Mucosa of descending colon (tissue), 3 donors: Measurements from ENCODE around the gene VIPR2. TPM values are rescaled to one million over a fixed set of nuclear protein-coding genes. Genes with fewer than 3 reads are reported as not detected.
A peak's percentile ranks its signal among the peaks of the same experiment; 100 is the strongest.
"Not testable (repeated sequence)": the region's sequence is repeated elsewhere in the genome, so short reads cannot be mapped to it uniquely, and the experiment has no call there.

ENCODE experiments used
- ATAC-seq: fragments of 200-7000 bp; cut with Tn5 transposase; one replicate; pipeline ENCODE4 v1.9.1; 2020; ENCODE audit warnings: mild to moderate bottlenecking, moderate library complexity
- DNase-seq, 3 donors: peaks; one replicate each; pipeline ENCODE4 v3.0.0-alpha.2; 2020
- H3K36me3 ChIP-seq: fragments of 200-600 bp; one replicate; pipeline ENCODE4 v1.8.0; 2021; ENCODE audit warnings: low read depth, mild to moderate bottlenecking
- H3K4me1 ChIP-seq: fragments of 200-600 bp; one replicate; pipeline ENCODE4 v1.8.0; 2021; ENCODE audit warnings: low read depth, mild to moderate bottlenecking
- H3K4me3 ChIP-seq: fragments of 200-600 bp; one replicate; pipeline ENCODE4 v1.8.0; 2021; ENCODE audit warnings: mild to moderate bottlenecking
- H3K9me3 ChIP-seq: fragments of 200-600 bp; one replicate; pipeline ENCODE4 v1.8.0; 2021; ENCODE audit warnings: mild to moderate bottlenecking
- CTCF ChIP-seq: fragments of 200-600 bp; IDR thresholded peaks from one replicate; pipeline ENCODE4 v1.8.0; 2022; ENCODE audit warnings: antibody characterized with exemption, mild to moderate bottlenecking
- intact Hi-C, 2 donors: fragments of 100-400 bp; cut with DNase I in 1 of 2; cut with micrococcal nuclease in 1 of 2; formaldehyde crosslinking; loops; one replicate each; pipeline versions ENCODE4 v1.11.0 to v1.11.1; 2022; cut with DNase I, micrococcal nuclease
- total RNA-seq, 3 donors: library from RNA; stranded (reverse); fragmentation: NEBNext Ultra II Directional in 2 of 3; extraction: Animal tissue kit (Norgen Biotek cat#: 25700) in 2 of 3; gene quantifications; one replicate each; pipeline versions ENCODE4 v1.2.1 to v1.2.4, GENCODE V29; 2021 to 2023
- donor health status: DM: no; HTN: no; CAD: no; lungs with moderate emphysema.
- donor health status: DM: no; HTN: no; CAD: no.
- donor health status: DM: no; HTN: yes; CAD: no.

VIPR2 gene
- total RNA-seq, 3 donors from 2014 or later, result 0.58 to 19.8 (median 2.4) TPM

- DNase-seq, result peak in 1 of 3 donors; percentile 25
- Histone ChIP-seq H3K36me3 (no peaks in the 10 kb centered on the region), H3K4me1 (peaks cover 9% of the 10 kb centered on the region), H3K4me3 (no peak overlapping the region), H3K9me3 (no peaks in the 10 kb centered on the region)
- intact Hi-C loops, result no loop called here
- TF ChIP-seq CTCF, result no peak
- ATAC-seq, result no peak
Observed at GRCh38 chr7:159009951-159010350, 134.7 kb downstream of the VIPR2 start.

GRCh38 chr7:159008417-159008816 is 136.2 kb downstream of the VIPR2 start:
- Histone ChIP-seq H3K9me3 (no peaks in the 10 kb centered on the region), H3K4me1 (peaks cover 9% of the 10 kb centered on the region), H3K36me3 (no peaks in the 10 kb centered on the region), H3K4me3 (no peak overlapping the region)
- intact Hi-C loops, result no loop called here
- no peak for ATAC-seq
- TF ChIP-seq CTCF, result no peak
- DNase-seq, result no peak

- intact Hi-C loops, result no loop called here
- H3K4me3 ChIP-seq, result no peak overlapping the region
- no peak for DNase-seq
- H3K4me1 ChIP-seq, result peaks cover 8% of the 10 kb centered on the region
- H3K9me3 ChIP-seq, result no peaks in the 10 kb centered on the region
- ATAC-seq, result no peak
- no peak for TF ChIP-seq CTCF
- no peaks in the 10 kb centered on the region for H3K36me3 ChIP-seq
Observed at GRCh38 chr7:159007996-159008389, 136.7 kb downstream of the VIPR2 start.

- DNase-seq (no peak), ATAC-seq (no peak)
- Histone ChIP-seq H3K9me3 (no peaks in the 10 kb centered on the region), H3K36me3 (no peaks in the 10 kb centered on the region), H3K4me1 (peaks cover 3% of the 10 kb centered on the region), H3K4me3 (no peak overlapping the region)
- intact Hi-C loops, result no loop called here
- no peak for TF ChIP-seq CTCF
Observed at GRCh38 chr7:159007364-159007995, 137.2 kb downstream of the VIPR2 start.

- TF ChIP-seq CTCF, result no peak
- Histone ChIP-seq H3K9me3 (no peaks in the 10 kb centered on the region), H3K4me1 (no peaks in the 10 kb centered on the region), H3K36me3 (no peaks in the 10 kb centered on the region), H3K4me3 (no peak overlapping the region)
- DNase-seq (no peak), ATAC-seq (no peak)
- intact Hi-C loops, result no loop called here
Observed at GRCh38 chr7:159006610-159007130, 138.0 kb downstream of the VIPR2 start.

- DNase-seq, ATAC-seq, H3K4me3 ChIP-seq, H3K9me3 ChIP-seq, H3K36me3 ChIP-seq, intact Hi-C loops, H3K4me1 ChIP-seq: not testable (repeated sequence)
Observed at GRCh38 chr7:159006022-159006609, 138.6 kb downstream of the VIPR2 start.
